CD1c-positive myeloid dendritic cell (primary cell): ENCODE measurements around the gene IRF5.
"Not testable (repeated sequence)": the region's sequence is repeated elsewhere in the genome, so short reads cannot be mapped to it uniquely, and the experiment has no call there.

Experiments used
- DNase-seq: peaks from one replicate; pipeline ENCODE4 v3.0.0-alpha.2; 2016; ENCODE audit errors: extremely low spot score

The IRF5 gene

DNA sequence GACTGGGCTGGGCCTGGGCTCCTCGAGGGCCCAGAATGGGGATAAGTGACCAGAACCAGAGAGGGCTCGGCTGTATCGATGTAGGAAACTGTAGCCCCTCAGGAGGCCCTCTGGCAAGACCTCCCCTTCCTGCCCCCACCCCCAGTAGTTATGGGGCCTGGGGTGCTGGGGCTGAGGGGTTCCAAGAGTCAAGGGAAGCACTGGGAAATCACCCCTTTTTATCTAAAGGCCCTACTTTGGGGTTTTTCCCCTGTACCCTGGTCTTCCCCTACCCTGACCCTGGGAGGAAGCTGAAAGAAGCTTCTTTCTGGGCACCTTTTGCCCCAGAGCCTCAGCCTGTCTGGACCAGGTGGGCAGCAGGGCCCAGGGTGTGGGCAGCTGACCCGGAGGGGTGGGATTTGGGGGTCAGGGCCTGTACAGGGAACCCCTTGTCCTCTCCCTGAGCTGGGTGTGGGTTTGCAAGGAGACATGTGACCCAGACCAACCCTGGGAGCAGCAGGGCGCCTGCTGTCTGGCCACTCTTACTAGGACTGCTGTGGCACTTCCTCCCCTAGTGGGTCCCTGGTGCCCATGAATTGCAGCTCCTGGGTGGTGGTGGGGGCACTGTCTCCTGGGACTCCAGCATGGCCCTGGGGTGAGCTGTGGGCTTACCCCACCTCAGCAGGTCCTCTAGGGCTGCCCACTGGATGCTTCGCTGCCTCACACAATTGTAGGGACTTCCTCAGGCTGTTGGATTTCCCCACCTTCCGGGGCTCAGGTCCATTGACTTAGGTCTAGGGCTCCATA is 1.5 kb downstream of the IRF5 start:
- peak; percentile 64 for DNase-seq

DNA sequence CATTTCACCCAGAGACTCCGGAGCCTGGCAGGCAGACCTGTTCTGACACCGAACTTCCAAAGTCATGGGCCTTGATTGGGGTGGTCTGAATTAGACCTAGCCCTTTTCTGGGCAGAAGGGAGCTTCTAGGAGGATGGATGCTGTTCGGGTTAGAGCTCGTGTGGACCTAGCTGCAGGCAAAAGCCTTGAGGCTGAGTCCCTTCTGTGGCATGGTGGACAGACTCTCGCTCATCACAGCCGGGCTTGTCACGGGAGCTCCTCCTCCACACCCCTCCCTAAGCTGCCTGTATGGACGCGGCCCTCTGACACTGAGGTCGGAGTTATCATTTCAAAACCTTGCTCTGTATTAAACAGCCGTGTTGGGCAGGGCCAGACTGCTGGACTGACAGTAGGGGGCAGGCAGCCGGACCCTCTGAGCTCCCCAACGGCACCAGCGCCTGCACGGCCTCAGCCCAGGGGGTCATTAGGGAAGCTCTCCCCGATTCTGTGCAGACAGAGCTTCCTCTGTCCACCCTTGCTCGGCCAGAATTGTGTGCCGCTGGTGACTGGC is 2.2 kb downstream of the IRF5 start:
- peak; percentile 76 for DNase-seq

GRCh38 chr7:128940494-128941322 is 3.0 kb downstream of the IRF5 start:
- DNase-seq = peak; percentile 94

DNA sequence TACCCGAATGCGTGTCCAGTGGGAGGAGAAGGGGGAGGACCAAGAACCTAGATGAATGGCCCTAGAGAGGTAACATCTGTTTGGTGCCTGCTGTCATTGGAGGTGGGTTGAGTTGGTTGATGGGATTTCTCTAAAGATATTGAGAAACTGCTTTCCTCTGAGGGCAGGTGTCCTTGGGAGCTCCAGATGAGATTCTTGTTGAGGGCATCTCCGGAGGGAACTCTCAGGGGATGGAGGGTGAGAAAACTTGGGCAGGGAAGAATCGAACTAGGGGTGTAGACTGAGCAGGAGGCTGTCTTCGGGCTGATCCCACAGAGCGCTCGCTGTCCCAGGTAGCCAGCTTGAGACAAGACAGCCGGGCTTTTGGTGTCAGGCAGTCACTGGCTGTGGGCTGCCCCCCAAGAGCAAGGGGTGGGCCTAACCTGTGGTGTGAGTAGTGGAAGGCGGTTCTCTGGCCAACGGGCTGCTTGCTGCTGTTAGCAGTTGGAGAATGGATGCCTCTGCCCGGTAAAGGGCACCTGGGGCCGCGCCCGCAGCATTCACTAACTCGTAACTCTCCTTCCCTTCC is 3.7 kb downstream of the IRF5 start:
- DNase-seq = no peak

DNA sequence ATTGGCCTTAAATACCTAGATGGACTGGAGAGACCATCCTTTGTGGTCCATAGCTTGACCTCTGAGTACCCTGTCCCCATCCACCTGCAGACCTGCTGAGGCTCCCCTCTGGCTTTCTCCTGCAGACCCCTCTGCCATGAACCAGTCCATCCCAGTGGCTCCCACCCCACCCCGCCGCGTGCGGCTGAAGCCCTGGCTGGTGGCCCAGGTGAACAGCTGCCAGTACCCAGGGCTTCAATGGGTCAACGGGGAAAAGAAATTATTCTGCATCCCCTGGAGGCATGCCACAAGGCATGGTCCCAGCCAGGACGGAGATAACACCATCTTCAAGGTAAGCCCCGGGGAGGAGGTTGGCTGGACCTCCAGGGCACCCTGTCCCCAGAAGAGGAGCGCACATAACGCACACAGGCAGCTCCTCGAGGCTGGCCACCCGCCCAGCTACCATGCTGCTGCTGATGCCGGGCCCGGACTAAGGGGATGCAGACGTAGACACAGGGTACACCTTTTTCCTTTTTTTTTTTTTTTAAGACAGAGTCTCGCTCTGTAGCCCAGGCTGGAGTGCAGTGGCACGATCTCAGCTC is 4.3 kb downstream of the IRF5 start:
- DNase-seq = no peak

DNA sequence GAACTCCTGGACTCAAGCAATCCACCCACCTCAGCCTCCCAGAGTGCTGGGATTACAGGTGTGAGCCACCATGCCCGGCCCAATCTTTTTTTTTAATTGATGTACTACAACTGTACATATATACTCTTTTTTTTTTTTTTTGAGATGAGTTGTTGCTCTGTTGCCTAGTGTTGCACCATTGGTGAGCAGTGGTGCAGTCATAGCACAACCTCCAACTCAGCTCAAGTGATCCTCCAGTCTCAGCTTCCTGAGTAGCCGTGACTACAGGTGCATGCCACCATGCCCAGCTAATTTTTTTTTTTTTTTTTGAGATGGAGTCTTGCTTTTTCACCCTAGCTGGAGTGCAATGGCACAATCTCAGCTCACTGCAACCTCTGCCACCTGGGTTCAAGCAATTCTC is 5.5 kb downstream of the IRF5 start:
- not testable (repeated sequence) for DNase-seq

- DNase-seq = no peak
Observed at GRCh38 chr7:128944487-128945236, 6.9 kb downstream of the IRF5 start.

GRCh38 chr7:128945668-128946366 is 8.1 kb downstream of the IRF5 start:
- DNase-seq = no peak

- DNase-seq = peak; percentile 33
Observed at GRCh38 chr7:128946936-128947830, 9.5 kb downstream of the IRF5 start.

- DNase-seq = no peak
Observed at GRCh38 chr7:128947854-128948253, 10.1 kb downstream of the IRF5 start.

- no peak for DNase-seq
Observed at GRCh38 chr7:128948312-128948973, 10.7 kb downstream of the IRF5 start.

- peak; percentile 64 for DNase-seq
Observed at GRCh38 chr7:128948976-128949760, 11.4 kb downstream of the IRF5 start.

- DNase-seq = peak; percentile 65
Observed at GRCh38 chr7:128951296-128951695, 13.6 kb downstream of the IRF5 start.

- no peak for DNase-seq
Observed at GRCh38 chr7:128954150-128954549, 16.4 kb downstream of the IRF5 start.

DNA sequence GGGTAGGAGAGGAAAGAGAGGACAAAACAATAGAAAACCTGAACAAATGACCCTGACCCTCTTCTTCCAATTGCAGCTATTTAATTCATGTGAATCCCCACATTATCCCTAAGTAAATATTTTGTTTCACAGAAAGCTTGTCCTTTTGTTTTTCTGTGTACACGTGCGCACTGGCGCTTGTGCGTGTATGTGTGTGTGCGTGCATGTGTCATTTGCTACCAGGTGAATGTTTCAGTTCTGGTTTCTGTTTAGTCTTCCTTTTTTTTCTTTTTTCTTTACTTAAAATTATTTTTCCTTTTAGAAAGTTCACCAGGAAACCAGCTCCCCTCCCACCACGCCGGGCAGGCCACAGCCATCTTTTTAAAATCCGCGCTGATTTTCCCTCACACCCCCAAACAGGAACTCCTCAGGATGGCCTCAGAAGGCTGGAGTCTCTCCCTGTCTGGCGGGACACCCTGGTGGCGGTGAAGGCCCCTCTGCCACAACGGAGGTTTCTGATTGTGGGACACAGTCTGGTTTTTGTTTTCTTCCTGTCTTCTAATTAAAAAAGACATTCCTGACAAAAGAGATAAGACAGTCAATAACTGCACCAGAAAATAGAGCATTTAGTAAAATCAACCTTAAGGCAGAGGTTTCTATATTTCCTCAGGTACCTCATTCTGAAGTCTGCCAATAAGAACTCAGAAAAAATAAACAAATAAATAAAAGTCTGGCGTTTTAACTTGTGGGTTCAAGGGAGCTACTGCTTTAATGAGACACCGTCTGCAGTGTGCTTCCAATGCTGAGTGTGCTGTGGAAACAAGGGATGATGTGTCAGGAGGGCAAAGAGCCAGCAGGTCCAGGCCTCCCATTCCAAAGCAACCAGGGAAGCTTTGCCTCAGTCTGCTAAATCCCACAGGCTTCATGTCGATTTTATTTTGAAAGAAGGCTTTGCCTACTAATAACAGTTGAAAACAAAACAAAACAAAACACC is 17.4 kb downstream of the IRF5 start:
- no peak for DNase-seq

DNA sequence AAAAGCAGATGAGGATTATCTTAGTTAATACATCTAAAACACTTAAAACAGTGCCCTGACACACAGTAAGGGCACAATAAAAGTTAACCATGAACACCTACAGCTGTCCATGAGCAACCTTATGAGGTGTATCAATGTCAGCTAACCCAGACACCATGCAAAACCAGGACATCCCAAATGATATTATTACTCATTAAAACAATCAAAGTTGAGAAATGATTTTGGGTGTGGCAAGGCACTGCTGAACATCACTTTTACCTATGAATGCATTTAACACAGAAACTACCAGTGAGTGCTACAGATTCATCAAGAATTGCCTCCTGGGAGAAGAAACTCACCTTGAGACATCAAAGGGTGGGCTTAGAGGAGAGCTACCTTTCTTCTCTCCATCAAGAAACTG is 18.3 kb downstream of the IRF5 start:
- DNase-seq = no peak

- no peak for DNase-seq
Observed at GRCh38 chr7:128959296-128959695, 21.6 kb downstream of the IRF5 start.
